ENCODE data around the gene TNIK. TPM values are rescaled to one million over a fixed set of nuclear protein-coding genes. Genes with fewer than 3 reads are reported as not detected.

Gene TNIK
- total and polyA plus RNA-seq, 5 experiments from 2014 or later: 13.2 to 50.0 (median 16.1) TPM

GRCh38 chr3:171160325-171160724, 299.9 kb downstream of the TNIK start:
- H3K27me3 Mint-ChIP-seq: no peaks in the 10 kb centered on the region
- ATAC-seq: no peak
- no peak overlapping the region for H3K4me3 Mint-ChIP-seq

GRCh38 chr3:171159822-171160157, 300.4 kb downstream of the TNIK start:
- Mint-ChIP-seq H3K4me3 (no peak overlapping the region), H3K27me3 (no peaks in the 10 kb centered on the region), H3K4me1 (peaks cover 0 to 6% (median 2%) of the 10 kb centered on the region in 4 donors), H3K9me3 (peaks cover 0 to 6% (median 0%) of the 10 kb centered on the region in 9 donors), H3K27ac (no peak overlapping the region), H3K36me3 (peaks cover 34 to 94% (median 58%) of the 10 kb centered on the region in 3 donors)
- ATAC-seq (no peak), DNase-seq (no peak)
- POLR2A ChIA-PET: no interaction called here

More at GRCh38 chr3:171160325-171160724, 299.9 kb downstream of the TNIK start:
- POLR2A ChIA-PET: no interaction called here
- DNase-seq: no peak
- Mint-ChIP-seq H3K4me1 (peaks cover 0 to 6% (median 2%) of the 10 kb centered on the region in 4 donors), H3K27ac (no peak overlapping the region), H3K36me3 (peaks cover 30 to 93% (median 58%) of the 10 kb centered on the region in 3 donors), H3K9me3 (peaks cover 0 to 6% (median 0%) of the 10 kb centered on the region in 9 donors)

- no peak for DNase-seq
- H3K4me3 Mint-ChIP-seq: no peak overlapping the region
- H3K36me3 Mint-ChIP-seq: peaks cover 34 to 94% (median 58%) of the 10 kb centered on the region in 3 donors
- H3K9me3 Mint-ChIP-seq: peaks cover 0 to 6% (median 0%) of the 10 kb centered on the region in 9 donors
- no peak for ATAC-seq
- POLR2A ChIA-PET: no interaction called here
- H3K27ac Mint-ChIP-seq: peak overlapping the region in 2 of 10 donors; percentile 15 to 22
- peaks cover 0 to 6% (median 2%) of the 10 kb centered on the region in 4 donors for H3K4me1 Mint-ChIP-seq
- no peaks in the 10 kb centered on the region for H3K27me3 Mint-ChIP-seq
Observed at GRCh38 chr3:171159024-171159821, 301.0 kb downstream of the TNIK start.

GRCh38 chr3:171157980-171158379, 302.2 kb downstream of the TNIK start:
- peaks cover 34 to 94% (median 49%) of the 10 kb centered on the region in 3 donors for H3K36me3 Mint-ChIP-seq
- H3K4me1 Mint-ChIP-seq: peaks cover 0 to 6% (median under 1%) of the 10 kb centered on the region in 4 donors
- DNase-seq (no peak), ATAC-seq (no peak)
- no peak overlapping the region for H3K4me3 Mint-ChIP-seq
- H3K27ac Mint-ChIP-seq: no peak overlapping the region
- no peaks in the 10 kb centered on the region for H3K27me3 Mint-ChIP-seq
- peaks cover 0 to 2% (median 0%) of the 10 kb centered on the region in 9 donors for H3K9me3 Mint-ChIP-seq
- POLR2A ChIA-PET: no interaction called here

- H3K9me3 Mint-ChIP-seq: no peaks in the 10 kb centered on the region
- no peaks in the 10 kb centered on the region for H3K27me3 Mint-ChIP-seq
- peak overlapping the region in 1 of 10 donors; percentile 66 for H3K27ac Mint-ChIP-seq
- peaks cover 28 to 93% (median 46%) of the 10 kb centered on the region in 3 donors for H3K36me3 Mint-ChIP-seq
- no peak for ATAC-seq
- no peak overlapping the region for H3K4me3 Mint-ChIP-seq
- DNase-seq: no peak
- POLR2A ChIA-PET: no interaction called here
- peaks cover 0 to 6% (median 0%) of the 10 kb centered on the region in 4 donors for H3K4me1 Mint-ChIP-seq
Observed at GRCh38 chr3:171157286-171157685, 302.9 kb downstream of the TNIK start.

GRCh38 chr3:171156401-171157010, 303.7 kb downstream of the TNIK start:
- POLR2A ChIA-PET: no interaction called here
- Mint-ChIP-seq H3K36me3 (peaks cover 27 to 94% (median 47%) of the 10 kb centered on the region in 3 donors), H3K4me3 (no peak overlapping the region), H3K27me3 (no peaks in the 10 kb centered on the region), H3K4me1 (peaks cover 0 to 6% (median 0%) of the 10 kb centered on the region in 4 donors), H3K9me3 (no peaks in the 10 kb centered on the region), H3K27ac (no peak overlapping the region)
- no peak for ATAC-seq
- no peak for DNase-seq

GRCh38 chr3:171155122-171155700, 305.0 kb downstream of the TNIK start:
- DNase-seq (no peak), ATAC-seq (no peak)
- Mint-ChIP-seq H3K27me3 (no peaks in the 10 kb centered on the region), H3K4me1 (peaks cover 0 to 8% (median 0%) of the 10 kb centered on the region in 4 donors), H3K4me3 (no peak overlapping the region), H3K9me3 (no peaks in the 10 kb centered on the region), H3K27ac (peak overlapping the region in 2 of 10 donors; percentile 11 to 41), H3K36me3 (peaks cover 27 to 94% (median 43%) of the 10 kb centered on the region in 3 donors)
- POLR2A ChIA-PET: no interaction called here

GRCh38 chr3:171150945-171151344, 309.3 kb downstream of the TNIK start:
- Mint-ChIP-seq H3K4me3 (no peak overlapping the region), H3K4me1 (peaks cover 0 to 7% (median 0%) of the 10 kb centered on the region in 4 donors), H3K27me3 (no peaks in the 10 kb centered on the region), H3K9me3 (no peaks in the 10 kb centered on the region), H3K27ac (no peak overlapping the region), H3K36me3 (peaks cover 28 to 83% (median 46%) of the 10 kb centered on the region in 3 donors)
- ATAC-seq (no peak), DNase-seq (no peak)
- POLR2A ChIA-PET: no interaction called here

GRCh38 chr3:171149526-171150116, 310.6 kb downstream of the TNIK start:
- POLR2A ChIA-PET: no interaction called here
- Mint-ChIP-seq H3K4me1 (peaks cover 0 to 9% (median 0%) of the 10 kb centered on the region in 4 donors), H3K27ac (peak overlapping the region in 1 of 10 donors; percentile 66), H3K9me3 (no peaks in the 10 kb centered on the region), H3K4me3 (no peak overlapping the region), H3K27me3 (no peaks in the 10 kb centered on the region), H3K36me3 (peaks cover 21 to 82% (median 43%) of the 10 kb centered on the region in 3 donors)
- ATAC-seq (no peak), DNase-seq (no peak)

- Mint-ChIP-seq H3K27ac (peak overlapping the region in 1 of 10 donors; percentile 49), H3K4me3 (no peak overlapping the region), H3K9me3 (no peaks in the 10 kb centered on the region), H3K27me3 (no peaks in the 10 kb centered on the region), H3K4me1 (peaks cover 0 to 9% (median 0%) of the 10 kb centered on the region in 4 donors), H3K36me3 (peaks cover 26 to 83% (median 53%) of the 10 kb centered on the region in 3 donors)
- POLR2A ChIA-PET: interaction anchor here (0.5 kb wide), 1 partner anchor 115 kb away, joined by 3 read pairs; no protein-coding TSS in a partner anchor
- DNase-seq (no peak), ATAC-seq (no peak)
Observed at GRCh38 chr3:171145798-171146197, 314.4 kb downstream of the TNIK start.

GRCh38 chr3:171142985-171143384, 317.2 kb downstream of the TNIK start:
- ATAC-seq (no peak), DNase-seq (no peak)
- no peak overlapping the region for H3K4me3 Mint-ChIP-seq
- no peaks in the 10 kb centered on the region for H3K27me3 Mint-ChIP-seq
- POLR2A ChIA-PET: no interaction called here
- H3K36me3 Mint-ChIP-seq: peaks cover 26 to 87% (median 51%) of the 10 kb centered on the region in 3 donors
- H3K9me3 Mint-ChIP-seq: no peaks in the 10 kb centered on the region
- peaks cover 0 to 3% (median 0%) of the 10 kb centered on the region in 4 donors for H3K4me1 Mint-ChIP-seq
- peak overlapping the region in 1 of 10 donors; percentile 36 for H3K27ac Mint-ChIP-seq

- Mint-ChIP-seq H3K36me3 (peaks cover 28 to 97% (median 51%) of the 10 kb centered on the region in 3 donors), H3K27ac (peak overlapping the region in 1 of 10 donors; percentile 34), H3K9me3 (no peaks in the 10 kb centered on the region), H3K27me3 (no peaks in the 10 kb centered on the region), H3K4me3 (peak overlapping the region in 1 of 10 donors; percentile 67), H3K4me1 (peaks cover 0 to 4% (median 0%) of the 10 kb centered on the region in 4 donors)
- DNase-seq (no peak), ATAC-seq (no peak)
- POLR2A ChIA-PET: no interaction called here
Observed at GRCh38 chr3:171140246-171140645, 320.0 kb downstream of the TNIK start.
